Activated CD4-positive, alpha-beta T cell treated with anti-CD3 and anti-CD28 coated beads, Interleukin-2, Interleukin-6, amounts not matched to agents 100 ng/mL and 50 ng/mL, durations not matched to agents 16 hours and 8 hours (primary cell): Measurements from ENCODE around the gene LPCAT3.

Experiments used
- DNase-seq: peaks from one replicate; pipeline ENCODE4 v3.0.0-alpha.2; 2020

Gene LPCAT3

DNA sequence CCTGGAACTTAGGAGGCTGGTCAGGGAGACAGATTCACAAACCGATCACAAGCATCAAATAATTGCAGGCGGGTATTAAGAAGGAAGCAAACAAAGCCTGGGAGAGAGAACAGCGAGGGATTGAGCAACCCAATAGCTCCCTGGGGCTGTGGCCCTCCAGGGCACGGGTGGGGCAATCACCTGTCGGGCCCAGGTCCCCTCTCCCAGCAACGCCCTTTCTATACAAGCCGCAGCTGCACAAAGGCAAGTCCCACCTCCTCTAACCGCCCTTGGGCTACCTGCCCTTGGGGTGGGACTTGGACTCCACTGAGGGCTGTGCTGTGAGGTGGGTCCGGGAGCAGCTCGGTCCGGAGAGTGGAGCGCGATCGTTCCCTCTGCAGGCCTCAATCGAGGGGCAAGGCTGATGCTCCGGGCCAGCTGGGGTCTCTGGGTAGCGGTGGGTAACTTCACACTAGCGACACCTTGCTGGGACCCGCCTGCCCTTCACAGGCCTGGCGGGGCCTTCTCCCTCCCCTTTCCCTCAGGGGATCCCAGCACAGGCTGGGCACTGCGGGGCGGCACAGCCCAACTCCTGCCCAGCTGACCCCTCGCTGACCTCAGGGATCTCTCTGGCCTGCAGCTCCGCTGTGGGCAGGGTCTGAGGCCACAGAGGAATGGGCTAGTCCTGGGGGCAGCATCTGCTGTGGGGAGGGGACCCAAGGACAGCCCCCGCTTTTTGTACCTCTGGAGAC lies 55.8 kb downstream of the LPCAT3 start:
- DNase-seq: no peak

- peak; percentile 81 for DNase-seq
These were observed 56.5 kb downstream of the LPCAT3 start for GRCh38 chr12:6961695-6962284.

DNA sequence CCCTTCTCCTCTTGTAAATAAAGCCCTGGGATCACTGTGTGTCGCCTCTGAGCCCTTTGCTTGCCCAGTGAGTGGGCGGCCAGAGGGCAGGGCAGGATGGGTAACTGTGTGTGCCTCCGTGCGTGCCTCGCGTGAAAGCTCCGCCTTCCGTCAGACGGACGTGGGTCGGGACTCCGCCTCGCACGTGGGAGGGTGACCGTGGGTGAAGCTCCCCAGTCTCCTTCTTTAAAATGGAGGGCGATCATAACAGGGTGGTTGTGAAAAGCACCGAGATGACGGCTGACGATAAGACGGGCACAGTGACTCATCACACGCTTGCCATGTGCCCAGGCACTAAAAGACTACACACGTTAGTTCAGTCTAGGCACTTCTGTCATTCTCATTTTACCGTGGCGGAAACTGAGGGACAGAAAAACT lies 57.0 kb downstream of the LPCAT3 start:
- DNase-seq: peak; percentile 93

- DNase-seq: peak; percentile 78
These were observed 57.5 kb downstream of the LPCAT3 start for GRCh38 chr12:6960593-6961277.

- DNase-seq: no peak
These were observed 58.3 kb downstream of the LPCAT3 start for GRCh38 chr12:6959805-6960592.

GRCh38 chr12:6959058-6959804 lies 59.0 kb downstream of the LPCAT3 start:
- peak; percentile 89 for DNase-seq

- DNase-seq: no peak
These were observed 59.6 kb downstream of the LPCAT3 start for GRCh38 chr12:6958609-6959057.

GRCh38 chr12:6957741-6958608 lies 60.3 kb downstream of the LPCAT3 start:
- no peak for DNase-seq

GRCh38 chr12:6957151-6957701 lies 61.0 kb downstream of the LPCAT3 start:
- DNase-seq: peak; percentile 48

- no peak for DNase-seq
These were observed 62.1 kb downstream of the LPCAT3 start for GRCh38 chr12:6956021-6956727.

- DNase-seq: no peak
These were observed 62.9 kb downstream of the LPCAT3 start for GRCh38 chr12:6955108-6956020.

DNA sequence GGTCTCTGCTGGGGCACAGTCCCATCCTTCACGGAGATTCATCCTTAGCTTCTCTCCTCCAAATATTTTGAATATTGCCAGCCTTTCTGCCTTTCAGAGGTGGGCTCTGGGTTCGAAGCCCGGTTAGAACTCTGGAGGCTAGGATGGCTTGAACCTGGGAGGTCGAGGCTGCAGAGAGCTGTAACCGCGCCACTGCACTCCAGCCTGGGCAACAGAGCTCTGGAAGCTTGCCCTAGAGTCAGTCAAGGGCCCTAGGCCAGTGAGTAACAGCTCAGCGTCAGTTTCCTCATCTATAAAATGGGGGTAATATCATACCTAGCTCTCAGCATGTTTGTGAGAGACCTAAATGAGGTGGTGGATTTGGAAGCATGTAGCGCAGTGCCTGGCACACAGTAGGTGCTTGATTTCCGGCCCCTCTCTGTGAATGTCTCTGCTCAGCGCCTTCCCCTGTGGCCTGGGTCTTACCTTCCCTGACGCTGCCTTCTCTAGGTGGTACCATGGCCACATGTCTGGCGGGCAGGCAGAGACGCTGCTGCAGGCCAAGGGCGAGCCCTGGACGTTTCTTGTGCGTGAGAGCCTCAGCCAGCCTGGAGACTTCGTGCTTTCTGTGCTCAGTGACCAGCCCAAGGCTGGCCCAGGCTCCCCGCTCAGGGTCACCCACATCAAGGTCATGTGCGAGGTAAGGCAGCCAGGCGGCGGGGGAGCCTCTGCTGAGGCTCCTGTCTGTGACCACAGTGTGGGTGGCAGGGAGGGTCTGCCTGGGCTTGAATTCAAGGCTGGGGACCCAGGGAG lies 63.8 kb downstream of the LPCAT3 start:
- DNase-seq: no peak

GRCh38 chr12:6953442-6954315 lies 64.6 kb downstream of the LPCAT3 start:
- DNase-seq: peak; percentile 90

DNA sequence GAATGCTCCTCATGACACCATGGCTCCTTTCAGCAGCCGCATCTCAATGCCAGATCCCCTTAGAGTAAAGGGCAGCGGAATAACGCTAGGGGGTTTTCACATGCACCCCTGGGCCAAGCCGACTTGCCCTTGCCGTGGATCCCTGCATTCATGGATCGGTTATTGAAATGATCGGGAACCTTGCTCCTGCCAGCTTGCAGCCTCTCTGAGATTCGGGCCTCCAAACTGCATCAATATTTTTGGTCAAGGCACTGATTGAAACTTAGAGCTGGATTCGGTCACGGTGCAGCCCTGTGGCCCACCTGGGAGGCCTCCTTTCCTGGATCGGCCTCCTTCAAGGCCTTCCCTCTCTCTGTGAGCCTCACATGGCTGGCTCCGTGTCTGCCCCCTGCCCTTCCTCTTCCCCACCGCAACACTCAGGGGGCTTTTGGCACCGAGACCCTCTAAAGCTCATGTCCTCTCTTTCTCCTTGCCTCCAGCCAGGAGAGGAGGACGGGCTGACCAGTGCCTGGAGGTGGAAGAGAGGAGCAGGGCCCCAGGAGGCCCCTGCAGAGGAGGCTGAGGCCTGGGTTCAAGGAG lies 65.3 kb downstream of the LPCAT3 start:
- DNase-seq: no peak

DNA sequence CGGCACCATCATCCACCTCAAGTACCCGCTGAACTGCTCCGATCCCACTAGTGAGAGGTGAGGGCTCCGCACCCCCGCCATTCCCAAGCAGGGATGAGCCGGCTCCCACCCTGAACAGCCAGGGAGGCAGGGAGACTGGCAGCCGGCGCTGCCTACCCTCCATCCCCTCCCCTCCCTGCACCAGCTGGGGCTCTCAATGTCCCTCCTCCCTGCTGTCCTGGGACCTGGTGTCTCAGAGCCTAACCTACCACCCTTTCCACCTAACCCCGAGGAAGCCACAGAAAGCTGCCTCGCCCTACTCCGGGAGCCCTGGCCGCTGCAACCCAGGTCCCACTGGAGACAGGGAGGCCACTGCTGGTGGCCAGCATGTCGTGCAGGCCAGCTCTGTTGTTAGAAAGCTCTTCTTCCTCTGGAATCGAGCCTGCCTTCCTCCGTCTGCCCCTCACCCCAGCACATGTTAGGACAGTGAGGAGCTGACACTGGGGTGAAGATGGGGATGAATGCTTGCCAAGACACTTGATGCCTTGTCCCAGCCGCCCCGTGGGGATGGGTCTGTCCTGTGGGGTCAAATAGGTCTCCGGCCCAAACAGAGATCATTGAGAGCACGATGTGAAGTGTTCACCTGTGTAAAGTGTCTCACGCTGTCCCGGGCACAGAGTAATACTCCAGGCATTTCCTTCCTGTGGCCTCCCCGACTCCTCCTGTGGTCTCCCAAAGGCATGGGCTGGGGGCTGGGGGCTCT lies 66.0 kb downstream of the LPCAT3 start:
- peak; percentile 51 for DNase-seq

DNA sequence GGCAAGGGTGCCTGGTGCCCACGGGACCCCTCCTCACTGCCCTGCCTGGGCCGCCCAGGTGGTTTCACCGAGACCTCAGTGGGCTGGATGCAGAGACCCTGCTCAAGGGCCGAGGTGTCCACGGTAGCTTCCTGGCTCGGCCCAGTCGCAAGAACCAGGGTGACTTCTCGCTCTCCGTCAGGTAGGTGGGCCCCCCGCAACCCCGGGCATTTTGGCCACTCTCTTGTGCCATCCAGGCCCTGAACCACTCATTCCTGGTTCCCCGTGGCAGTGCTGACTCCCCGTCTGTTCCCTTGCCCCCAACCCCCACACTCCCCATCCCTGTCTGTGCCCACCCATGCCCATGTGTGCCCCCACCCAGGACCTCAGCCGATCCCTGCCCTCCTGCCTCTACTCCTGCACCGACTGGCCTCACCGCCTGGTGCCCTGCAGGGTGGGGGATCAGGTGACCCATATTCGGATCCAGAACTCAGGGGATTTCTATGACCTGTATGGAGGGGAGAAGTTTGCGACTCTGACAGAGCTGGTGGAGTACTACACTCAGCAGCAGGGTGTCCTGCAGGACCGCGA lies 66.6 kb downstream of the LPCAT3 start:
- DNase-seq: peak; percentile 51
